Muscle of leg (tissue), 11 donors: Measurements from ENCODE around the gene MUC3A. TPM values are rescaled to one million over a fixed set of nuclear protein-coding genes. Genes with fewer than 3 reads are reported as not detected.

Experiments
- DNase-seq: peaks from one replicate; pipeline ENCODE4 v3.0.0; 2013
- H3K27ac ChIP-seq: one replicate; pipeline ENCODE4 v1.5.1; 2013; ENCODE audit warnings: mild to moderate bottlenecking, low read length, control low read depth
- H3K27me3 ChIP-seq: one replicate; pipeline ENCODE4 v1.6.1; 2013; ENCODE audit warnings: low read length; ENCODE audit not compliant: control insufficient read depth, insufficient read depth
- H3K36me3 ChIP-seq: one replicate; pipeline ENCODE4 v1.6.1; 2013; ENCODE audit warnings: low read length; ENCODE audit not compliant: control insufficient read depth, insufficient read depth
- H3K4me1 ChIP-seq: one replicate; pipeline ENCODE4 v1.6.1; 2013; ENCODE audit warnings: low read length; ENCODE audit not compliant: control insufficient read depth, insufficient read depth
- H3K4me3 ChIP-seq: one replicate; pipeline ENCODE4 v1.5.1; 2013; ENCODE audit warnings: low read length, control low read depth
- H3K9me3 ChIP-seq: replicated peaks from 2 replicates; pipeline ENCODE4 v1.6.1; 2013; ENCODE audit warnings: low read depth, low read length; ENCODE audit not compliant: control insufficient read depth
- WGBS: methylation state at CpG from one replicate; pipeline ENCODE4 v1.1.5; 2013; ENCODE audit warnings: missing lambda C conversion rate; ENCODE audit not compliant: insufficient coverage; 5-methylcytosine and 5-hydroxymethylcytosine counted together
- polyA plus RNA-seq, 8 donors: library from polyadenylated mRNA; unstranded; fragments of 120-200 nt; gene quantifications; one replicate each; pipeline versions ENCODE4 v1.2.1 to v1.2.3, GENCODE V29; 2013; ENCODE audit warnings: inconsistent platforms in 1 of 8, low replicate concordance in 1 of 8; ENCODE audit not compliant: insufficient read length in 8 of 8, insufficient read depth in 1 of 8
- total RNA-seq: library from RNA; stranded (reverse); fragments of 120-200 nt; gene quantifications from one replicate; pipeline ENCODE4 v1.2.4, GENCODE V29; 2013

Gene MUC3A
- total and polyA plus RNA-seq, 9 donors = 0.04 to 6.4 (median 0.28) TPM

DNA sequence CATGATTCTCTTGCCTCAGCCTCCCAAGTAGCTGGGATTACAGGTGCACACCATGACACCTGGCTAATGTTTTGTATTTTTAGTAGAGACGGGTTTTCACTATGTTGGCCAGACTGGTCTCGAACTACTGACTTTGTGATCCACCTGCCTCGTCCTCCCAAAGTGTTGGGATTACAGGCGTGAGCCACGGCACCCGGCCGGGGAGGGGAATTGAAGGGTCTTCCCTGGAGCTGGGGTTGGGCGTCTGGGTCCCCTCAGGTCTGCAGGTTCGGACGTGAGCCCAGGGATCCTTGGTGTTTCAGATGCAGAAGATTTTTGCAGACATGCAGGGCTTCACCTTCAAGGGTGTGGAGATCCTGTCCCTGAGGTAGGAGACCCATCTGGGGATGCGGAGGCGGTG is 14.1 kb downstream of the MUC3A start:
- no peak overlapping the region for H3K27ac ChIP-seq
- H3K9me3 ChIP-seq = no peaks in the 10 kb centered on the region
- 79% methylated on average over 9 of the region's 12 CpGs for WGBS
- peaks cover 17% of the 10 kb centered on the region for H3K4me1 ChIP-seq
- no peak overlapping the region for H3K4me3 ChIP-seq
- no peak for DNase-seq
- H3K36me3 ChIP-seq = no peaks in the 10 kb centered on the region
- H3K27me3 ChIP-seq = peaks cover 71% of the 10 kb centered on the region

- 75% methylated on average over 4 of the region's 8 CpGs for WGBS
- H3K27ac ChIP-seq = no peak overlapping the region
- H3K27me3 ChIP-seq = peaks cover 76% of the 10 kb centered on the region
- no peak for DNase-seq
- H3K36me3 ChIP-seq = no peaks in the 10 kb centered on the region
- peaks cover 17% of the 10 kb centered on the region for H3K4me1 ChIP-seq
- no peak overlapping the region for H3K4me3 ChIP-seq
- H3K9me3 ChIP-seq = no peaks in the 10 kb centered on the region
These were observed 14.5 kb downstream of the MUC3A start for GRCh38 chr7:100963874-100964273.

DNA sequence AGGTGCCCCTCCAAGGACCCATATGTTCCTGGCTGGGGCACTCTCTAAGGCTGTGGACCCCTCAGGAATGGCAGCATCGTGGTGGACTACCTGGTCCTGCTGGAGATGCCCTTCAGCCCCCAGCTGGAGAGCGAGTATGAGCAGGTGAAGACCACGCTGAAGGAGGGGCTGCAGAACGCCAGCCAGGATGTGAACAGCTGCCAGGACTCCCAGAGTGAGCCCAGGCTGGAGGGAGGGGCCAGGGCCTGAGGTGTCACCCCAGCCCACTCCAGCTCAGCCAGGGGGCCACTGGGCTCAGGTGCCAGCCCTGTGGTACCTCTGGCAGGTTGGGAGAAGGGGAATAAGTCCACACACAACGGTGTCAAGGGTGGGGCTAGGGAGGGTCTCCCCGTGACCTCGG is 15.3 kb downstream of the MUC3A start:
- Histone ChIP-seq H3K9me3 (no peaks in the 10 kb centered on the region), H3K4me1 (peaks cover 17% of the 10 kb centered on the region), H3K36me3 (no peaks in the 10 kb centered on the region), H3K27me3 (peaks cover 82% of the 10 kb centered on the region), H3K27ac (no peak overlapping the region), H3K4me3 (no peak overlapping the region)
- DNase-seq = no peak
- 39% methylated on average over 7 of the region's 7 CpGs for WGBS

DNA sequence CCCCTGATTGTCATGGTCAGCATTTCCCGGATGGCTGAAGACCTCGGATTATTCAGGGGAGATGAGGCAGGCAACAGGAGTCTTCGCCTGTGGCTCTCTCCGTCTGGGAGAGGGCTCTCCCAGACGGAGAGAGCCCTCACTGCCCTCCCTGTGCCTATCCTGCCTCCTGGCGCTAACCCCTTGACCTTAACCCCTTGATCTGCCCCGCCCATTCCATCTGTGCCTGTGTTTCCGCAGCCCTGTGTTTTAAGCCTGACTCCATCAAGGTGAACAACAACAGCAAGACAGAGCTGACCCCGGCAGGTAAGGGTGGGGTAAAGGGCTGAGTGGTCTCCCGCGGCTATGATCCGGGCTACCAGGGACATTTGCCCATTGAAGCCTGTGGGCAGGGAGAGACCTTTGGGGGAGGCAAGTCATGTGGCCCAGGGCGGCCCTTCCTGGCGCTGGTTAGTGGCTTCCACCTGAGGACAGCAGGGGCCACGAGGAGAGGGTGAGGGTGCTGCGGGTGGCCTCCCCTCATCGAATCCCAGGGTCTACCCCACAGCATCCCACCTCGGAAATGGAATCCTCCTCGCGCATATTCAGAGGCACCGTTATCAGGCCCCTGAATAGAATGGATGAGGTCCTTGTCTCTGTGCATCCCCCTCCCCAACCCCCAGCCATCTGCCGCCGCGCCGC is 15.8 kb downstream of the MUC3A start:
- no peaks in the 10 kb centered on the region for H3K9me3 ChIP-seq
- WGBS = 16% methylated on average over 22 of the region's 25 CpGs

DNA sequence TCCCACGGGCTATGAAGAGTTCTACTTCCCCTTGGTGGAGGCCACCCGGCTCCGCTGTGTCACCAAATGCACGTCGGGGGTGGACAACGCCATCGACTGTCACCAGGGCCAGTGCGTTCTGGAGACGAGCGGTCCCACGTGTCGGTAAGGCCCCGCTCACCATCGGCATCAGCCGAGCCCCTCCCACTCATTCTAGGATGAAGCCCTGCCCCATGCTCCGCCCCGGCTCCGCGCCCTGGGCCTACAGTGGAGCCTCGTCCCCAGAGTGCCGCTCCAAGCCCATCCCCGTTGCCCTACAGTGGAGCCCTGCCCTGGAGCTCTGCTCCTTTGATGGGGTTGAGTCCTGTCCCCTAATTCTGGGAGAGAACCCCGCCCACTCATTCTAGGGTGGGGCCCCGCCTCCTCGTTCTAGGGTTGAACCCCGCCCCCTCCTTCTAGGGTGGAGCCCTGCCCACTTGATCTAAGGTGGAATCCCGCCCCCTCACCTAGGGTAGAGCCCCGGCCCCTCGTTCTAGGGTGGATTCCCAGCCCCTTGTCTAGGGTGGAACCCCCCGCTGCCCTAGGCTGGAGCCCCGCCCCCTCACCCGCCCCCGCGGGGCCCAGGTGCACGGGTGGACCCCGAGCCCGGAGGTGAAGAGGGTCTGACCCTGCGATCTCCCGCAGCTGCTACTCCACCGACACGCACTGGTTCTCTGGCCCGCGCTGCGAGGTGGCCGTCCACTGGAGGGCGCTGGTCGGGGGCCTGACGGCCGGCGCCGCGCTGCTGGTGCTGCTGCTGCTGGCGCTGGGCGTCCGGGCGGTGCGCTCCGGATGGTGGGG is 16.6 kb downstream of the MUC3A start:
- Histone ChIP-seq H3K4me3 (peak overlapping the region; percentile 10), H3K36me3 (no peaks in the 10 kb centered on the region), H3K9me3 (no peaks in the 10 kb centered on the region), H3K27ac (no peak overlapping the region), H3K4me1 (peaks cover 17% of the 10 kb centered on the region), H3K27me3 (peaks cover 79% of the 10 kb centered on the region)
- 1% methylated on average over 58 of the region's 58 CpGs for WGBS
- DNase-seq = peak; percentile 48

More for the DNA sequence above, 15.8 kb downstream of the MUC3A start:
- Histone ChIP-seq H3K4me1 (peaks cover 17% of the 10 kb centered on the region), H3K27me3 (peaks cover 86% of the 10 kb centered on the region), H3K4me3 (no peak overlapping the region), H3K36me3 (no peaks in the 10 kb centered on the region), H3K27ac (no peak overlapping the region)
- no peak for DNase-seq

- Histone ChIP-seq H3K4me3 (no peak overlapping the region), H3K4me1 (peaks cover 17% of the 10 kb centered on the region), H3K27me3 (peaks cover 77% of the 10 kb centered on the region), H3K27ac (no peak overlapping the region), H3K36me3 (no peaks in the 10 kb centered on the region), H3K9me3 (no peaks in the 10 kb centered on the region)
- DNase-seq = no peak
- WGBS = 10% methylated on average over 32 of the region's 40 CpGs
These were observed 17.4 kb downstream of the MUC3A start for GRCh38 chr7:100966542-100967291.

DNA sequence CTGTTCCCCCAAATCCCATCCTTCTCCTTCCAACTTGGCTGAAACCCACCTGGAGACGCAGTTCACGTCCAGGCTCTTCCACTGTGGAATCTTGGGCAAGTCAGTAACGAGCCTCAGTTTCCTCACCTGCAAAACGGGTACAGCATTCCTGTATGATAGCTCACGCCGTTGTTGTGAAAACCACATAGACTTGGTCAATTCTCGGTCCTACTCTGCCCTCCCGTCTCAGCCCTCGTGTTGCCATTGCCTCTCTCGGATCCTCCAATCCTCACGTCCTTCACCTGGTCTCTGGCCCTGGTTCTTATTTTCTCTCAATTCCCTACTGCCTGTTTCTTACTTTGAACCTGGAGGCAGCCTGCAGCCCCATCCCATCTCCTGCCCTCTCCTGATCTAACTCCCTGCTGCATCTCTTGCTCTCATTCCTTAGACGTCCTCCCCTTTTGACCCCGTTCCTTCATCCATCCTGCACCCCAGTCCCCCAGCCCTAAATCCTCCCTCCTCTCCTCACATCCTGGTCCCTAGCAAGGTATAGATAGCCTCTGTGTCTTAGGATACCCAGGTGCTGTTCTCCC is 18.0 kb downstream of the MUC3A start:
- Histone ChIP-seq H3K36me3 (no peaks in the 10 kb centered on the region), H3K4me3 (no peak overlapping the region), H3K9me3 (no peaks in the 10 kb centered on the region), H3K27me3 (peaks cover 82% of the 10 kb centered on the region), H3K4me1 (peaks cover 17% of the 10 kb centered on the region), H3K27ac (no peak overlapping the region)
- no peak for DNase-seq
- WGBS = 44% methylated on average over 13 of the region's 13 CpGs

GRCh38 chr7:100968031-100968430 is 18.7 kb downstream of the MUC3A start:
- Histone ChIP-seq H3K4me1 (peaks cover 17% of the 10 kb centered on the region), H3K36me3 (no peaks in the 10 kb centered on the region), H3K4me3 (no peak overlapping the region), H3K27ac (no peak overlapping the region), H3K27me3 (peaks cover 84% of the 10 kb centered on the region), H3K9me3 (no peaks in the 10 kb centered on the region)
- peak; percentile 52 for DNase-seq
- 1% methylated on average over 5 of the region's 6 CpGs for WGBS

DNA sequence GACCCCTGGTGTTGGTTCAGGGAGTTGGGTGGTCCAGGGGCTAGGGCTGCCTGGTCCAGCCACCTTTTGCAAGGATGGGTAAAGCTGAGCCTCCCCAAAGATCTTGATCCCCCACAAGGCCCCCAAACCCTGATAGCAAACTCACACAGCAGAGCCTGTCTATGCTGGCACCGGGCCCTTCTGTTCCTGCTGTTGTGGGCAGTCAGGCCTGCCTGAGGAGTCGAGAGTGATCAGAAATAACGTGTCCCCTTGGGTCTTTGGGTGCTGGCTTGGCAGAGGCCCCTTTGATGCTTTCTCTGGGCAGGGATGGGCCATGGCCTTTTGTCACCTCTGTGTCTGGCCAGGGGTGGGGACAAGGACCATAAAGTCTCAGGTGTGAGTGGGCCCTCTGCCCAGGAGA is 19.3 kb downstream of the MUC3A start:
- DNase-seq = no peak
- Histone ChIP-seq H3K27me3 (peaks cover 81% of the 10 kb centered on the region), H3K36me3 (no peaks in the 10 kb centered on the region), H3K9me3 (no peaks in the 10 kb centered on the region), H3K4me1 (peaks cover 17% of the 10 kb centered on the region), H3K4me3 (no peak overlapping the region), H3K27ac (no peak overlapping the region)
- 13% methylated on average over 2 of the region's 3 CpGs for WGBS
